ENCODE data around the gene ZNF616.

ZNF616 gene

DNA sequence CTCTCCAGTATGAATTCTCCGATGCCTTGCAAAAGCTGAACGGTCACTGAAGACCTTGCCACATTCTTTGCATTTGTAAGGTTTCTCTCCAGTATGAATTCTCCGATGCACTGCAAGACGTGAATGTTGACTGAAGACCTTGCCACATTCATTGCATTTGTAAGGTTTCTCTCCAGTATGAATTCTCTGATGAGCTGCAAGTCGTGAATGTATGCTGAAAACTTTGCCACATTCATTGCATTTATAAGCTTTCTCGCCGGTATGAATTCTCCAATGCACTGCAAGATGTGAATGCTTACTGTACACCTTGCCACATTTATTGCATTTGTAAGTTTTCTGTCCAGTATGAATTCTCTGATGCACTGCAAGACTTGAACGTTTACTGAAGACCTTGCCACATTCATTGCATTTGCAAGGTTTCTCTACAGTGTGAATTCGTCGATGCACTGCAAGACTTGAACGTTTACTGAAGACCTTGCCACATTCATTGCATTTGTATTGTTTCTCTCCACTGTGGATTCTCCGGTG lies 24.1 kb downstream of the ZNF616 start:
- ATAC-seq, result no peak
- TF ChIP-seq SNAI2 (CRISPR knock-in tag; IDR thresholded peaks at IDR 0.05) (no peak), ISL1 (CRISPR knock-in tag; IDR thresholded peaks at IDR 0.05) (no peak), ZC3H10 (CRISPR knock-in tag; IDR thresholded peaks at IDR 0.05) (no peak), BACH2 (CRISPR knock-in tag; IDR thresholded peaks at IDR 0.05; ENCODE audit: borderline replicate concordance) (no peak), ESRRG (CRISPR knock-in tag; IDR thresholded peaks at IDR 0.05) (no peak), GLIS3 (CRISPR knock-in tag; IDR thresholded peaks at IDR 0.05) (no peak), ZNF8 (CRISPR knock-in tag; IDR thresholded peaks at IDR 0.05) (no peak), TCF4 (CRISPR knock-in tag; IDR thresholded peaks at IDR 0.05; ENCODE audit: borderline replicate concordance) (no peak), TOX (CRISPR knock-in tag; IDR thresholded peaks at IDR 0.05; ENCODE audit: borderline replicate concordance) (no peak), ZNF70 (CRISPR knock-in tag; IDR thresholded peaks at IDR 0.05) (no peak), OSR1 (CRISPR knock-in tag; IDR thresholded peaks at IDR 0.05) (no peak), ZFP3 (CRISPR knock-in tag; IDR thresholded peaks at IDR 0.05) (no peak)
- TF ChIP-seq, protein P1, sequence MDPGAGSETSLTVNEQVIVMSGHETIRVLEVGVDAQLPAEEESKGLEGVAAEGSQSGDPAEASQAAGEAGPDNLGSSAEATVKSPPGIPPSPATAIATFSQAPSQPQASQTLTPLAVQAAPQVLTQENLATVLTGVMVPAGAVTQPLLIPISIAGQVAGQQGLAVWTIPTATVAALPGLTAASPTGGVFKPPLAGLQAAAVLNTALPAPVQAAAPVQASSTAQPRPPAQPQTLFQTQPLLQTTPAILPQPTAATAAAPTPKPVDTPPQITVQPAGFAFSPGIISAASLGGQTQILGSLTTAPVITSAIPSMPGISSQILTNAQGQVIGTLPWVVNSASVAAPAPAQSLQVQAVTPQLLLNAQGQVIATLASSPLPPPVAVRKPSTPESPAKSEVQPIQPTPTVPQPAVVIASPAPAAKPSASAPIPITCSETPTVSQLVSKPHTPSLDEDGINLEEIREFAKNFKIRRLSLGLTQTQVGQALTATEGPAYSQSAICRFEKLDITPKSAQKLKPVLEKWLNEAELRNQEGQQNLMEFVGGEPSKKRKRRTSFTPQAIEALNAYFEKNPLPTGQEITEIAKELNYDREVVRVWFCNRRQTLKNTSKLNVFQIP (CRISPR knock-in tag; IDR thresholded peaks at IDR 0.05; ENCODE audit: borderline replicate concordance, low read depth), result no peak
- TF ChIP-seq, protein P2, sequence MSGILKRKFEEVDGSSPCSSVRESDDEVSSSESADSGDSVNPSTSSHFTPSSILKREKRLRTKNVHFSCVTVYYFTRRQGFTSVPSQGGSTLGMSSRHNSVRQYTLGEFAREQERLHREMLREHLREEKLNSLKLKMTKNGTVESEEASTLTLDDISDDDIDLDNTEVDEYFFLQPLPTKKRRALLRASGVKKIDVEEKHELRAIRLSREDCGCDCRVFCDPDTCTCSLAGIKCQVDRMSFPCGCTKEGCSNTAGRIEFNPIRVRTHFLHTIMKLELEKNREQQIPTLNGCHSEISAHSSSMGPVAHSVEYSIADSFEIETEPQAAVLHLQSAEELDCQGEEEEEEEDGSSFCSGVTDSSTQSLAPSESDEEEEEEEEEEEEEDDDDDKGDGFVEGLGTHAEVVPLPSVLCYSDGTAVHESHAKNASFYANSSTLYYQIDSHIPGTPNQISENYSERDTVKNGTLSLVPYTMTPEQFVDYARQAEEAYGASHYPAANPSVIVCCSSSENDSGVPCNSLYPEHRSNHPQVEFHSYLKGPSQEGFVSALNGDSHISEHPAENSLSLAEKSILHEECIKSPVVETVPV (CRISPR knock-in tag; IDR thresholded peaks at IDR 0.05), result no peak
- TF ChIP-seq, protein P3, sequence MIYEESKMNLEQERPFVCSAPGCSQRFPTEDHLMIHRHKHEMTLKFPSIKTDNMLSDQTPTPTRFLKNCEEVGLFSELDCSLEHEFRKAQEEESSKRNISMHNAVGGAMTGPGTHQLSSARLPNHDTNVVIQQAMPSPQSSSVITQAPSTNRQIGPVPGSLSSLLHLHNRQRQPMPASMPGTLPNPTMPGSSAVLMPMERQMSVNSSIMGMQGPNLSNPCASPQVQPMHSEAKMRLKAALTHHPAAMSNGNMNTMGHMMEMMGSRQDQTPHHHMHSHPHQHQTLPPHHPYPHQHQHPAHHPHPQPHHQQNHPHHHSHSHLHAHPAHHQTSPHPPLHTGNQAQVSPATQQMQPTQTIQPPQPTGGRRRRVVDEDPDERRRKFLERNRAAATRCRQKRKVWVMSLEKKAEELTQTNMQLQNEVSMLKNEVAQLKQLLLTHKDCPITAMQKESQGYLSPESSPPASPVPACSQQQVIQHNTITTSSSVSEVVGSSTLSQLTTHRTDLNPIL (CRISPR knock-in tag; IDR thresholded peaks at IDR 0.05; ENCODE audit: low read depth), result no peak
- TF ChIP-seq, protein P4, sequence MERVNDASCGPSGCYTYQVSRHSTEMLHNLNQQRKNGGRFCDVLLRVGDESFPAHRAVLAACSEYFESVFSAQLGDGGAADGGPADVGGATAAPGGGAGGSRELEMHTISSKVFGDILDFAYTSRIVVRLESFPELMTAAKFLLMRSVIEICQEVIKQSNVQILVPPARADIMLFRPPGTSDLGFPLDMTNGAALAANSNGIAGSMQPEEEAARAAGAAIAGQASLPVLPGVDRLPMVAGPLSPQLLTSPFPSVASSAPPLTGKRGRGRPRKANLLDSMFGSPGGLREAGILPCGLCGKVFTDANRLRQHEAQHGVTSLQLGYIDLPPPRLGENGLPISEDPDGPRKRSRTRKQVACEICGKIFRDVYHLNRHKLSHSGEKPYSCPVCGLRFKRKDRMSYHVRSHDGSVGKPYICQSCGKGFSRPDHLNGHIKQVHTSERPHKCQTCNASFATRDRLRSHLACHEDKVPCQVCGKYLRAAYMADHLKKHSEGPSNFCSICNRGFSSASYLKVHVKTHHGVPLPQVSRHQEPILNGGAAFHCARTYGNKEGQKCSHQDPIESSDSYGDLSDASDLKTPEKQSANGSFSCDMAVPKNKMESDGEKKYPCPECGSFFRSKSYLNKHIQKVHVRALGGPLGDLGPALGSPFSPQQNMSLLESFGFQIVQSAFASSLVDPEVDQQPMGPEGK (CRISPR knock-in tag; IDR thresholded peaks at IDR 0.05; ENCODE audit: borderline replicate concordance), result no peak

DNA sequence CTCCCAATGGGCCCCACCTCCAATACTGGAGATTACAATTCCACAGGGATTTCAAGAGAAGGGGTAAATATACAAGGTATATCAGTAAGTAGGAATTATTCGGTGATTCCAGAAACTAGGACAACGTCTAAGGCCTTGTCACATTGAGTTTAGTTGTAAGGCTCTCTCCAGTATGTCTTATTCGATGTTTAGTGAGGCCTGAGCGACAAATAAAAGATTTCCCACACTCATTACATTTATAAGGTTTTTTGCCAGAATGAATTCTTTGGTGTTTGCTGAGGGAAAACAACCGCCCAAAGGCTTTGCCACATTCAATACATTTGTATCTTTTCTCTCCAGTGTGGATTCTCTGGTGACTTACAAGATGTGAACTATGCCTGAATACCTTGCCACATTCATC lies 25.0 kb downstream of the ZNF616 start:
- ATAC-seq, result no peak

DNA sequence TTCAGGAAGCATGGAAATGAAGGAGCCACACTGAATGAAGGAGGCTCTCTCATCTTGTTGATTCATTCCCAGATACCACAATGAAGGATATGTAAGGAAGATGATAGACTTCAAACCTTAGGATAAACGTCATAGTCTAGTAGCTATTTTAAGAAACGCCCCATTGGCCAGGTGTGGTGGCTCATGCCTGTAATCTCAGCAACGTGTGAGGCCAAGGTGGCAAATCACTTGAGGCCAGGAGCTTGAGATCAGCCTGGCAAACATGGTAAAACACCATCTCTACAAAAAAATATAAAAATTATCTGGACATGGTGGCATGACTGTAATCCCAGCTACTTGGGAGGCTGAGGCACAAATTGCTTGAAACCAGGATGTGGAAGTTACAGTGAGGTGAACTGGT lies 27.1 kb downstream of the ZNF616 start:
- no peak for ATAC-seq
- TF ChIP-seq, protein P2 (CRISPR knock-in tag; IDR thresholded peaks at IDR 0.05), result no peak
- TF ChIP-seq ISL1 (CRISPR knock-in tag; IDR thresholded peaks at IDR 0.05) (no peak), TOX (CRISPR knock-in tag; IDR thresholded peaks at IDR 0.05; ENCODE audit: borderline replicate concordance) (no peak), ZFP3 (CRISPR knock-in tag; IDR thresholded peaks at IDR 0.05) (no peak), OSR1 (CRISPR knock-in tag; IDR thresholded peaks at IDR 0.05) (no peak), ZNF8 (CRISPR knock-in tag; IDR thresholded peaks at IDR 0.05) (no peak), TCF4 (CRISPR knock-in tag; IDR thresholded peaks at IDR 0.05; ENCODE audit: borderline replicate concordance) (no peak), ZFP30 (CRISPR knock-in tag; IDR thresholded peaks at IDR 0.05) (no peak), ARNTL (CRISPR knock-in tag; IDR thresholded peaks at IDR 0.05; ENCODE audit: borderline replicate concordance, low read depth) (no peak), ZC3H10 (CRISPR knock-in tag; IDR thresholded peaks at IDR 0.05) (no peak), GLIS3 (CRISPR knock-in tag; IDR thresholded peaks at IDR 0.05) (no peak), RARB (CRISPR knock-in tag; IDR thresholded peaks at IDR 0.05) (no peak), SNAI2 (CRISPR knock-in tag; IDR thresholded peaks at IDR 0.05) (no peak), ZNF565 (CRISPR knock-in tag; conservative IDR thresholded peaks at IDR 0.05; ENCODE audit: low read depth) (no peak)
- TF ChIP-seq, protein P4 (CRISPR knock-in tag; IDR thresholded peaks at IDR 0.05; ENCODE audit: borderline replicate concordance), result no peak
- TF ChIP-seq, protein P3 (CRISPR knock-in tag; IDR thresholded peaks at IDR 0.05; ENCODE audit: low read depth), result no peak

More for the DNA sequence above, 25.0 kb downstream of the ZNF616 start:
- no peak for TF ChIP-seq TCF4 (CRISPR knock-in tag; IDR thresholded peaks at IDR 0.05; ENCODE audit: borderline replicate concordance)

Measured in SK-N-SH treated with all-trans-retinoic acid at 6 μM for 48 hours (cell line).